Hindlimb muscle (tissue), 1 donor: ENCODE results near the gene SIGLEC1. TPM values are rescaled to one million over a fixed set of nuclear protein-coding genes. Genes with fewer than 3 reads are reported as not detected.

ENCODE experiments used
- DNase-seq: peaks from one replicate; pipeline ENCODE4 v3.0.0-alpha.2; 2013
- polyA plus RNA-seq: library from polyadenylated mRNA; unstranded; fragments of 120-200 nt; gene quantifications from one replicate; pipeline ENCODE4 v1.2.1, GENCODE V29; 2013; ENCODE audit not compliant: insufficient read length

Gene SIGLEC1
- 4.6 TPM for polyA plus RNA-seq

- DNase-seq, result no peak
Observed at GRCh38 chr20:3712279-3712873, at the start of gene SIGLEC1. Gene SIGLEC1, minus strand, starts transcription at chr20:3712600. Its CDS starts 5,472 bp downstream, at chr20:3707128.

- DNase-seq, result no peak
Observed at GRCh38 chr20:3760655-3761348, 48.4 kb upstream of the SIGLEC1 start.

- no peak for DNase-seq
Observed at GRCh38 chr20:3759884-3760283, 47.5 kb upstream of the SIGLEC1 start.

- no peak for DNase-seq
Observed at GRCh38 chr20:3759316-3759823, 47.0 kb upstream of the SIGLEC1 start.

- DNase-seq, result no peak
Observed at GRCh38 chr20:3758566-3758965, 46.2 kb upstream of the SIGLEC1 start.

- DNase-seq, result no peak
Observed at GRCh38 chr20:3757268-3757667, 44.9 kb upstream of the SIGLEC1 start.

GRCh38 chr20:3755814-3756480, 43.5 kb upstream of the SIGLEC1 start:
- DNase-seq, result no peak

GRCh38 chr20:3755269-3755668, 42.9 kb upstream of the SIGLEC1 start:
- DNase-seq, result no peak

GRCh38 chr20:3754276-3754630, 41.9 kb upstream of the SIGLEC1 start:
- no peak for DNase-seq

- DNase-seq, result no peak
Observed at GRCh38 chr20:3753501-3754275, 41.3 kb upstream of the SIGLEC1 start.

- DNase-seq, result peak; percentile 78
Observed at GRCh38 chr20:3753098-3753497, 40.7 kb upstream of the SIGLEC1 start.

GRCh38 chr20:3752386-3752759, 40.0 kb upstream of the SIGLEC1 start:
- no peak for DNase-seq

- DNase-seq, result no peak
Observed at GRCh38 chr20:3751675-3752385, 39.4 kb upstream of the SIGLEC1 start.

GRCh38 chr20:3751305-3751674, 38.9 kb upstream of the SIGLEC1 start:
- no peak for DNase-seq

- no peak for DNase-seq
Observed at GRCh38 chr20:3749689-3750531, 37.5 kb upstream of the SIGLEC1 start.

- no peak for DNase-seq
Observed at GRCh38 chr20:3749087-3749688, 36.8 kb upstream of the SIGLEC1 start.

- DNase-seq, result no peak
Observed at GRCh38 chr20:3748073-3748472, 35.7 kb upstream of the SIGLEC1 start.

GRCh38 chr20:3747471-3747870, 35.1 kb upstream of the SIGLEC1 start:
- no peak for DNase-seq

- DNase-seq, result no peak
Observed at GRCh38 chr20:3745686-3746173, 33.3 kb upstream of the SIGLEC1 start.

- DNase-seq, result no peak
Observed at GRCh38 chr20:3744806-3745685, 32.6 kb upstream of the SIGLEC1 start.
